OCI-LY3 (cell line): ENCODE measurements around the gene BRF1.

ENCODE experiments used
- H2AFZ ChIP-seq: fragments of 200-600, 300-600 bp; shearing (Covaris generic); 2 replicates; pipeline ENCODE4 v1.6.0; 2014; ENCODE audit warnings: antibody characterized with exemption, low read depth, low read length
- H3K27ac ChIP-seq: fragments of 200-600, 300-600 bp; sonication (generic); 2 replicates; pipeline ENCODE4 v1.5.1; 2014; ENCODE audit warnings: mild to moderate bottlenecking, low read length, moderate library complexity, mixed read lengths
- H3K27me3 ChIP-seq: fragments of 200-600, 300-600 bp; sonication (generic); 2 replicates; pipeline ENCODE4 v1.6.1; 2014; ENCODE audit warnings: low read depth, low read length, mixed read lengths
- H3K36me3 ChIP-seq: fragments of 200-600, 300-600 bp; sonication (generic); replicated peaks from 2 replicates; pipeline ENCODE3; 2014; ENCODE audit warnings: low read depth, low read length, mixed read lengths
- H3K4me1 ChIP-seq: fragments of 300-600, 200-600 bp; sonication (generic); 2 replicates; pipeline ENCODE4 v1.6.1; 2014; ENCODE audit warnings: low read length, mixed read lengths
- H3K4me2 ChIP-seq: fragments of 200-600, 300-600 bp; sonication (generic); 2 replicates; pipeline ENCODE4 v1.6.1; 2014; ENCODE audit warnings: low read length, mixed read lengths
- H3K4me3 ChIP-seq: fragments of 300-600, 200-600 bp; sonication (generic); 2 replicates; pipeline ENCODE4 v1.5.1; 2014; ENCODE audit warnings: antibody characterized with exemption, mild to moderate bottlenecking, low read length, moderate library complexity
- H3K79me2 ChIP-seq: fragments of 300-600, 200-600 bp; shearing (Covaris generic); 2 replicates; pipeline ENCODE4 v1.6.1; 2014; ENCODE audit warnings: mild to moderate bottlenecking, low read length, mixed read lengths
- H3K9ac ChIP-seq: fragments of 300-600, 200-600 bp; shearing (Covaris generic); 2 replicates; pipeline ENCODE4 v1.6.0; 2014; ENCODE audit warnings: mild to moderate bottlenecking, low read length, moderate library complexity
- H3K9me3 ChIP-seq: fragments of 200-600, 300-600 bp; shearing (Covaris generic); 2 replicates; pipeline ENCODE4 v1.6.1; 2014; ENCODE audit warnings: low read length, mixed read lengths; ENCODE audit not compliant: insufficient read depth
- H4K20me1 ChIP-seq: fragments of 200-600, 300-600 bp; sonication (generic); 2 replicates; pipeline ENCODE4 v1.6.1; 2016; ENCODE audit warnings: low read length, mixed read lengths; ENCODE audit not compliant: insufficient read depth
- CTCF ChIP-seq: fragments of 200-600, 300-600 bp; sonication (generic); IDR thresholded peaks from 2 replicates; pipeline ENCODE4 v1.5.1; 2014; ENCODE audit warnings: antibody characterized with exemption, low read length, low read depth
- EZH2phosphoT487 ChIP-seq: fragments of 200-600 bp; shearing (Covaris generic); IDR thresholded peaks from 2 replicates; pipeline ENCODE4 v1.6.1; 2018; ENCODE audit warnings: antibody characterized with exemption, mixed run types, low read depth

The BRF1 gene

DNA sequence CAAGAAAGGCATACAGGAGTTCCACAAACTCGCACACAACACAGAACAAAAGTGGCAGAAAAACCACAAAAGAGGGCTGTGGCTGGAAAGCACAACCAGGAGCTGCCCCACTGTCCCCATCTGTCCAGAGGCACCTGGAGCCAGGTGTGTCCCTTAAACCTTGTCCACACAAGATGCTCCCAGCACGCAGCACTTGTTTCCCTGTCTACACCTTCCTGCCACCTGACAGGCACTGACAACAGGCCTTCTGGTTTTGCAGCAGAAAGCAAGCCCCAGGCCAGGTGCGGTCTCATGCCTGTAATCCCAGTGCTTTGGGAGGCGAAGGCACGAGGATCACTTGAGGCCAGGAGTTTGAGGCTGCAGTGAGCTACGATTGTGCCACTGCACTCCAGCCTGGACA is 48.9 kb downstream of the BRF1 start:
- Histone ChIP-seq H2AFZ (no peak overlapping the region), H3K27ac (no peak overlapping the region), H3K36me3 (peaks cover 3% of the 10 kb centered on the region), H4K20me1 (no peaks in the 10 kb centered on the region; the same call in 1 of the 2 replicates), H3K27me3 (no peaks in the 10 kb centered on the region), H3K4me2 (no peak overlapping the region), H3K9me3 (no peaks in the 10 kb centered on the region), H3K79me2 (no peaks in the 10 kb centered on the region), H3K4me3 (no peak overlapping the region), H3K9ac (no peak overlapping the region), H3K4me1 (peaks cover 5% of the 10 kb centered on the region; the same call in 1 of the 2 replicates)
- no peak for TF ChIP-seq EZH2phosphoT487
- no peak for TF ChIP-seq CTCF

DNA sequence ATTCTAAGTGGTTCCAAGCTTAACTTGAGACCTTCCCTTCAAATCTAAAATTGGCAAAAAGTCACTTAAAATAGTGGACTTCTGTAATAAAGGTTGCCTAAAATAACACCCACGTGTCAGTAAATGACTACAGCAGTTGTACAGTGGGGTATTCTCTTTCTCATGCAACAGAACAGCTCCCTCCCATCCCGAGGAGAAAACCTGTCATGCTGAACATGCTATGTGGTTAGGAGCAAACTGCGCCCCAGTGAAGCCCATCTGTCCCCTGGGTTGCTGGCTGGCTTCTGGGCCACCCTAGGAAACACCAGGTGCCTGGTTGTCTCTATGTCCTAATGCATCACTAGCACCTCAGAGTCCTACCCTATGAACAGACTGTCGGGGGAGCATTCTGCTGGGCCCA is 49.8 kb downstream of the BRF1 start:
- Histone ChIP-seq H3K79me2 (no peaks in the 10 kb centered on the region), H3K9ac (no peak overlapping the region), H3K27ac (no peak overlapping the region), H2AFZ (no peak overlapping the region), H3K9me3 (no peaks in the 10 kb centered on the region), H3K4me2 (no peak overlapping the region), H3K4me1 (peaks cover 5% of the 10 kb centered on the region; the same call in 1 of the 2 replicates), H3K4me3 (no peak overlapping the region), H3K36me3 (peaks cover 5% of the 10 kb centered on the region), H3K27me3 (no peaks in the 10 kb centered on the region), H4K20me1 (no peaks in the 10 kb centered on the region; the same call in 1 of the 2 replicates)
- TF ChIP-seq EZH2phosphoT487 = no peak

DNA sequence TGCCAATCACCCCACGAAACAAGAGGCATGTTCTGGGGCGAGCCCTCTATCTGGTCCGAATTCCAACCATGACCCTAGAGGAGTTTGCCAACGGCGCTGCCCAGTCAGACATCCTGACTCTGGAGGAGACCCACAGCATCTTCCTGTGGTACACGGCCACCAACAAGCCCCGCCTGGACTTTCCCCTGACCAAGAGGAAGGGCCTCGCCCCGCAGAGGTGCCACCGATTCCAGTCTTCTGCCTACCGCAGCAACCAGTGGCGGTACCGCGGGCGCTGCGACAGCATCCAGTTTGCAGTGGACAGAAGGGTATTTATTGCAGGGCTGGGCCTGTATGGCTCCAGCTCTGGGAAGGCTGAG is 50.8 kb downstream of the BRF1 start:
- no peaks in the 10 kb centered on the region; the same call in 1 of the 2 replicates for H4K20me1 ChIP-seq
- H3K4me1 ChIP-seq = peaks cover 5% of the 10 kb centered on the region; the same call in 1 of the 2 replicates
- no peak overlapping the region for H3K4me3 ChIP-seq
- H3K27ac ChIP-seq = no peak overlapping the region
- no peaks in the 10 kb centered on the region for H3K27me3 ChIP-seq
- peaks cover 5% of the 10 kb centered on the region for H3K36me3 ChIP-seq
- H3K79me2 ChIP-seq = no peaks in the 10 kb centered on the region
- H3K4me2 ChIP-seq = no peak overlapping the region
- no peak for TF ChIP-seq EZH2phosphoT487
- TF ChIP-seq CTCF = no peak
- no peak overlapping the region for H2AFZ ChIP-seq
- no peak overlapping the region for H3K9ac ChIP-seq
- no peaks in the 10 kb centered on the region for H3K9me3 ChIP-seq

- peaks cover 5% of the 10 kb centered on the region for H3K36me3 ChIP-seq
- H3K79me2 ChIP-seq = no peaks in the 10 kb centered on the region
- peak overlapping the region; percentile 77 for H3K4me3 ChIP-seq
- H3K4me2 ChIP-seq = peak overlapping the region; percentile 50
- H3K4me1 ChIP-seq = peaks cover 5% of the 10 kb centered on the region; the same call in 1 of the 2 replicates
- H3K27ac ChIP-seq = no peak overlapping the region
- H3K9ac ChIP-seq = no peak overlapping the region
- H3K27me3 ChIP-seq = no peaks in the 10 kb centered on the region
- H2AFZ ChIP-seq = no peak overlapping the region
- H3K9me3 ChIP-seq = no peaks in the 10 kb centered on the region
- TF ChIP-seq CTCF = no peak
- no peak for TF ChIP-seq EZH2phosphoT487
- no peaks in the 10 kb centered on the region for H4K20me1 ChIP-seq
These were observed 51.4 kb downstream of the BRF1 start for GRCh38 chr14:105249182-105250007.
